HEK293T (cell line): Measurements from ENCODE around the gene CCDC102B.
"Not testable (repeated sequence)": the region's sequence is repeated elsewhere in the genome, so short reads cannot be mapped to it uniquely, and the experiment has no call there.

Experiments
- CTCF ChIA-PET: fragments of 350-600 bp; formaldehyde crosslinking; extraction: SDS; loops from one replicate; lab custom pipeline; 2021; ENCODE audit warnings: antibody characterized with exemption, inconsistent platforms; lab: Yijun Ruan, JAX
- POLR2A ChIA-PET: fragments of 350-600 bp; formaldehyde crosslinking; extraction: SDS; loops from one replicate; lab custom pipeline; 2020; ENCODE audit warnings: antibody characterized with exemption, inconsistent platforms; lab: Yijun Ruan, JAX
- DNase-seq: peaks from one replicate; pipeline ENCODE4 v3.0.0; 2012; ENCODE audit warnings: mixed read lengths; ENCODE audit errors: extremely low spot score
- ARNT ChIP-seq: fragments of 450-650 bp; IDR thresholded peaks from 2 replicates; pipeline ENCODE4 v1.6.1; 2017; ENCODE audit warnings: mild to moderate bottlenecking
- BHLHE40 ChIP-seq: fragments of 450-650 bp; IDR thresholded peaks from 2 replicates; pipeline ENCODE4 v1.6.1; 2016; ENCODE audit warnings: mild to moderate bottlenecking, moderate library complexity, borderline replicate concordance
- CTBP1 ChIP-seq: fragments of 450-650 bp; IDR thresholded peaks from 2 replicates; pipeline ENCODE4 v1.6.1; 2016; ENCODE audit warnings: borderline replicate concordance
- ELF4 ChIP-seq: fragments of 450-650 bp; IDR thresholded peaks from 2 replicates; pipeline ENCODE4 v1.6.1; 2017; ENCODE audit warnings: antibody characterized with exemption
- FOXA1 ChIP-seq: fragments of 450-650 bp; IDR thresholded peaks from 2 replicates; pipeline ENCODE4 v1.6.1; 2016; ENCODE audit warnings: mild to moderate bottlenecking
- FOXK2 ChIP-seq: fragments of 450-650 bp; IDR thresholded peaks from 2 replicates; pipeline ENCODE4 v1.6.1; 2016; ENCODE audit warnings: mild to moderate bottlenecking
- FOXM1 ChIP-seq: fragments of 450-650 bp; IDR thresholded peaks from 2 replicates; pipeline ENCODE4 v1.6.1; 2017; ENCODE audit warnings: mild to moderate bottlenecking, borderline replicate concordance
- HDGF ChIP-seq: fragments of 450-650 bp; IDR thresholded peaks from 2 replicates; pipeline ENCODE4 v1.6.1; 2017; ENCODE audit warnings: antibody characterized with exemption, borderline replicate concordance
- L3MBTL2 ChIP-seq: fragments of 450-650 bp; conservative IDR thresholded peaks from 2 replicates; pipeline ENCODE4 v1.6.1; 2016; ENCODE audit warnings: mild to moderate bottlenecking
- LEF1 ChIP-seq: fragments of 450-650 bp; IDR thresholded peaks from 2 replicates; pipeline ENCODE4 v1.6.1; 2017; ENCODE audit warnings: mild to moderate bottlenecking, borderline replicate concordance
- NFRKB ChIP-seq: fragments of 450-650 bp; IDR thresholded peaks from 2 replicates; pipeline ENCODE4 v1.6.1; 2016; ENCODE audit warnings: mild to moderate bottlenecking, moderate library complexity
- PKNOX1 ChIP-seq: fragments of 450-650 bp; IDR thresholded peaks from 2 replicates; pipeline ENCODE4 v1.6.1; 2016
- SP1 ChIP-seq: fragments of 450-650 bp; IDR thresholded peaks from 2 replicates; pipeline ENCODE4 v1.6.1; 2017
- SUZ12 ChIP-seq: fragments of 450-650 bp; IDR thresholded peaks from 2 replicates; pipeline ENCODE4 v1.6.1; 2016; ENCODE audit warnings: mild to moderate bottlenecking
- TARDBP ChIP-seq: fragments of 450-650 bp; IDR thresholded peaks from 2 replicates; pipeline ENCODE4 v1.6.1; 2016
- ZNF384 ChIP-seq: fragments of 450-650 bp; IDR thresholded peaks from 2 replicates; pipeline ENCODE4 v1.6.1; 2016

Gene CCDC102B

DNA sequence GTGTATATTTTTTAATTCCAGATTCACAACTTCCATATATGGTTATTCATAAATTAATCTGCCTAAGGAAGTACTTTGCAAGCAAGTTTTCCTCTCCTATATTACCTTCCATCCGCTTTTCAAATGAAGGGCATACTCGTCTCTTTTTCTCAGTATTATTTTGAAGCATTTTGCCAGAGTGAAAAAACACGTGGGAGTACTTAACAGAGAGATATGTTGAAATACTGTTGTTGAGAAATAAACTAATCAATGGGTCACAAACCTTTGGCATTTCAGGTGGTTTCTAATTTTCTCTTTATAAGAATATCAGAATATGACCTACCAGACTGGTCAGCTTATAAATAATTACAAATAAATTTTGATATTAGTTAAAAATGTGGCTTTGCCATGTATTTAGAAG is 67.6 kb downstream of the CCDC102B start:
- no peak for DNase-seq
- no peak for TF ChIP-seq PKNOX1
- no peak for TF ChIP-seq ARNT
- no peak for TF ChIP-seq FOXM1
- no peak for TF ChIP-seq ZNF384
- no peak for TF ChIP-seq LEF1
- no peak for TF ChIP-seq ELF4
- TF ChIP-seq BHLHE40: no peak
- no peak for TF ChIP-seq HDGF
- TF ChIP-seq NFRKB: no peak
- TF ChIP-seq L3MBTL2: no peak
- POLR2A ChIA-PET: no interaction called here
- CTCF ChIA-PET: no interaction called here

GRCh38 chr18:68873003-68873402 is 75.1 kb downstream of the CCDC102B start:
- no peak for DNase-seq
- TF ChIP-seq LEF1 (no peak), BHLHE40 (no peak)
- ChIA-PET POLR2A (no interaction called here), CTCF (no interaction called here)

GRCh38 chr18:68874361-68874760 is 76.5 kb downstream of the CCDC102B start:
- no peak for TF ChIP-seq TARDBP
- no peak for TF ChIP-seq L3MBTL2
- TF ChIP-seq CTBP1: no peak
- TF ChIP-seq ZNF384: no peak
- TF ChIP-seq ELF4: no peak
- TF ChIP-seq SUZ12: no peak
- TF ChIP-seq PKNOX1: no peak
- TF ChIP-seq ARNT: no peak
- TF ChIP-seq FOXA1: no peak
- no peak for TF ChIP-seq FOXM1
- no peak for TF ChIP-seq SP1
- no peak for TF ChIP-seq BHLHE40
- no peak for TF ChIP-seq FOXK2
- no peak for TF ChIP-seq NFRKB
- no peak for TF ChIP-seq HDGF
- no peak for TF ChIP-seq LEF1
- CTCF ChIA-PET: no interaction called here
- DNase-seq: no peak
- POLR2A ChIA-PET: no interaction called here

DNA sequence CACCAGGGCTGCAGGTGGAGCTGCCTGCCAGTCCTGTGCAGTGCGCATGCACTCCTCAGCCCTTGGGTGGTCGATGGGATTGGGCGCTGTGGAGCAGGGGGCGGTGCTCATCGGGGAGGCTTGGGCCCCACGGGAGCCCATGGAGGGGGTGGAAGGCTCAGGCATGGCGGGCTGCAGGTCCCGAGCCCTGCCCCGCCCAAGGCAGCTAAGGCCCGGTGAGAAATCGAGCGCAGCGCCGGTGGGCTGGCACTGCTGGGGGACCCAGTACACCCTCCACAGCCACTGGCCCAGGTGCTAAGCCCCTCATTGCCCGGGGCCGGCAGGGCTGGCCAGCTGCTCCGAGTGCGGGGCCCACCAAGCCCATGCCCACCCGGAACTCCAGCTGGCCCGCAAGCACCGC is 82.1 kb downstream of the CCDC102B start:
- CTCF ChIA-PET, POLR2A ChIA-PET, DNase-seq: not testable (repeated sequence)

DNA sequence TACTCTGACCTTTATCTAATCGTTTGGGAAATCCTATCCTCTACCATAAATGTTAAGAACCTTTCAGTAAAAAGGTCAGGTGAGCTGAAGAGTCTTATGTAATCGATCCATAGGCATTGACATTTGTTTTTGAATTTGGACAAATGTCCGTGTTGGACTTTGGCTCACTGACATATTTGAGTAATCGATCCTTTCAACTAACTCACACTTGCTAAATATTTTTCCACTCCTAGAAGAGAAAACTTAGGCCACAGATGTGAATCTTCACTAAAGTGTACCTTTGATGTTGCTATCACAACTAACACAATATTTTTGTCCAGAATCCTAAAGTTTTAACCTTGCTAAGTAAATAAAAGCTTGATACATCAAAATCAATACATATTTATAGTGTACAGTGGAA is 89.5 kb downstream of the CCDC102B start:
- DNase-seq: no peak
- POLR2A ChIA-PET: no interaction called here
- CTCF ChIA-PET: no interaction called here
- no peak for TF ChIP-seq ZNF384
- no peak for TF ChIP-seq CTBP1
- TF ChIP-seq FOXM1: no peak
- TF ChIP-seq HDGF: no peak
- no peak for TF ChIP-seq LEF1
- no peak for TF ChIP-seq ARNT
- no peak for TF ChIP-seq SUZ12
- TF ChIP-seq FOXK2: no peak
- no peak for TF ChIP-seq FOXA1
- TF ChIP-seq BHLHE40: no peak
- TF ChIP-seq SP1: no peak
- no peak for TF ChIP-seq TARDBP

DNA sequence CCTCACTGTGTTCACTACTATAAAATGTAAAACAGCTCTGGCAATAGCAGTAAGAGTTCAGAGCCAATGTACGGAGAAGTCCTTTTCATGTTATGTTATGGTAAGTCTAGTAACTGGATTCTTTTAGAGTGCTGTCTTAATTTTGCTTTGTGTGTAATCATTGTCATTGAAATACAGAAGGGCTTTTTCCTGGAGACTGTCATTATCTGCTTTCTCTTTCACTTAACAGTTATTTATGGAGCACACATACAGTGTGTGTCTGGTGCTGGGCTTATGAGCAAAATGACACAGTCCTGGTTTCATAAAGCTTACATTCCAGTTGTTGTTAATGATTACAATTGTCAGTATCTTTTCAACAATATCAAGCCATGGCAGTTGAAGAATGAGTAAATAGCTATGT is 95.5 kb downstream of the CCDC102B start:
- ChIA-PET CTCF (no interaction called here), POLR2A (no interaction called here)
- no peak for DNase-seq
- no peak for TF ChIP-seq NFRKB
- TF ChIP-seq CTBP1: no peak
- TF ChIP-seq SP1: no peak
- no peak for TF ChIP-seq HDGF
- no peak for TF ChIP-seq SUZ12
- TF ChIP-seq FOXK2: no peak
- no peak for TF ChIP-seq ARNT
- no peak for TF ChIP-seq LEF1
- no peak for TF ChIP-seq FOXM1
- TF ChIP-seq BHLHE40: no peak
- TF ChIP-seq L3MBTL2: no peak
- TF ChIP-seq PKNOX1: no peak
- TF ChIP-seq TARDBP: no peak
- no peak for TF ChIP-seq FOXA1
- TF ChIP-seq ELF4: no peak
- TF ChIP-seq ZNF384: no peak

DNA sequence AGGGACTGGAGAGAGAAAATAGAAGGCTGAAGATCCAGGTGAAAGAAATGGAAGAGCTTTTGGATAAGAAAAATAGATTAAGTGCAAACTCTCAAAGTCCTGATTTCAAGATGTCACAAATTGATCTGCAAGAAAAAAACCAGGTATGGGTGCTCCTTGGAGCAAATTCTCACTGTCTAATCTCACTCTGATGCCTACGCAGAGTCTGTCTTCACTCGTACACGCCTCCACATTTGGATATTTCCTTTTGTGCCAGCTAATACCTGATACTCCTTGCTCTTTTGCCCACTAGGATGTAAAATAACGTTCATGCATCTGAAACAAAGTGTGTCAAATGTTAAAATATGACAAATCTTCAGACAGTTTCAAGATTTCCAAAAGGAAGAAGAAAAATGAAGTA is 99.4 kb downstream of the CCDC102B start:
- POLR2A ChIA-PET: no interaction called here
- DNase-seq: no peak
- CTCF ChIA-PET: no interaction called here
- TF ChIP-seq FOXA1: no peak
- TF ChIP-seq NFRKB: no peak
- TF ChIP-seq CTBP1: no peak
- TF ChIP-seq HDGF: no peak
- TF ChIP-seq BHLHE40: no peak
- no peak for TF ChIP-seq FOXM1
- TF ChIP-seq PKNOX1: no peak
- TF ChIP-seq SUZ12: no peak
- no peak for TF ChIP-seq L3MBTL2
